ENCODE results near the gene ADCY2.

ADCY2 gene

GRCh38 chr5:7679663-7680062 is 283.7 kb downstream of the ADCY2 start:
- no peaks in the 10 kb centered on the region for H3K36me3 ChIP-seq (ENCODE audit: control insufficient read depth in 2 of 2, insufficient read depth in 2 of 2, low read length in 2 of 2)
- no peak overlapping the region for H3K9ac ChIP-seq (ENCODE audit: low read length in 2 of 2)
- no peak overlapping the region for H3K27ac ChIP-seq (ENCODE audit: low read length)
- peaks cover 33% of the 10 kb centered on the region for H3K4me1 ChIP-seq (ENCODE audit: control insufficient read depth, insufficient read depth, low read length)
- H3K9me3 ChIP-seq (ENCODE audit: control insufficient read depth in 2 of 2, low read length in 2 of 2), result peaks cover 0 to 2% of the 10 kb centered on the region in 2 donors
- H3K4me3 ChIP-seq (ENCODE audit: low read length in 2 of 2), result no peak overlapping the region
- H3K27me3 ChIP-seq (ENCODE audit: control insufficient read depth in 1 of 2, insufficient read depth in 2 of 2, low read length in 2 of 2), result no peaks in the 10 kb centered on the region

DNA sequence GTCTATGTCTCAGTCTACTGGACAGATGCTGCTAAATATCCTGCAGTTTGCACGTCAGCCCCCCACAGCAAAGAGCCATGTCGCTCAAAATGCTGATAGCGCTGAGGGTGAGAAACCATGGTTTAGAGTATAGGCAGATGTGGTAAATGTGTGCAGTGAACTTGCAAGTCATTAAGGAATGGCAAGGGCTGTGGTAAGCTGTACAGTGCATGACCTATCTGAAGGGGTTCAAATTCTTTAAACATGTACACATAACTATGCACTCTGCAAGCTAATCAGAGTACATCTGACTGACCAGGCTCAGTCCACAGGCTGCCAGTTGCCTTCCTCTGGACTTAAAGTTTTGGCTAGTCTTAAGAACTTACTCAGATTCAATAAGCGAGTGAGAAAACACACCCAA is 284.3 kb downstream of the ADCY2 start:
- H3K4me1 ChIP-seq (ENCODE audit: control insufficient read depth, insufficient read depth, low read length), result peaks cover 33% of the 10 kb centered on the region

GRCh38 chr5:7682379-7682778 is 286.4 kb downstream of the ADCY2 start:
- Histone ChIP-seq H3K9me3 (ENCODE audit: control insufficient read depth in 2 of 2, low read length in 2 of 2) (peaks cover 0 to 1% of the 10 kb centered on the region in 2 donors), H3K27me3 (ENCODE audit: control insufficient read depth in 1 of 2, insufficient read depth in 2 of 2, low read length in 2 of 2) (no peaks in the 10 kb centered on the region), H3K4me3 (ENCODE audit: low read length in 2 of 2) (peak overlapping the region; percentile 32 to 49), H3K27ac (ENCODE audit: low read length) (peak overlapping the region; percentile 74), H3K9ac (ENCODE audit: low read length in 2 of 2) (peak overlapping the region in 1 of 2 donors; percentile 23), H3K4me1 (ENCODE audit: control insufficient read depth, insufficient read depth, low read length) (peaks cover 27% of the 10 kb centered on the region), H3K36me3 (ENCODE audit: control insufficient read depth in 2 of 2, insufficient read depth in 2 of 2, low read length in 2 of 2) (no peaks in the 10 kb centered on the region)

More for the DNA sequence above, 284.3 kb downstream of the ADCY2 start:
- Histone ChIP-seq H3K9me3 (ENCODE audit: control insufficient read depth in 2 of 2, low read length in 2 of 2) (peaks cover 0 to 2% of the 10 kb centered on the region in 2 donors), H3K27ac (ENCODE audit: low read length) (no peak overlapping the region), H3K9ac (ENCODE audit: low read length in 2 of 2) (no peak overlapping the region), H3K27me3 (ENCODE audit: control insufficient read depth in 1 of 2, insufficient read depth in 2 of 2, low read length in 2 of 2) (no peaks in the 10 kb centered on the region), H3K4me3 (ENCODE audit: low read length in 2 of 2) (no peak overlapping the region), H3K36me3 (ENCODE audit: control insufficient read depth in 2 of 2, insufficient read depth in 2 of 2, low read length in 2 of 2) (no peaks in the 10 kb centered on the region)

GRCh38 chr5:7683753-7684152 is 287.8 kb downstream of the ADCY2 start:
- Histone ChIP-seq H3K4me3 (ENCODE audit: low read length in 2 of 2) (no peak overlapping the region), H3K27ac (ENCODE audit: low read length) (no peak overlapping the region), H3K36me3 (ENCODE audit: control insufficient read depth in 2 of 2, insufficient read depth in 2 of 2, low read length in 2 of 2) (no peaks in the 10 kb centered on the region), H3K9ac (ENCODE audit: low read length in 2 of 2) (no peak overlapping the region), H3K4me1 (ENCODE audit: control insufficient read depth, insufficient read depth, low read length) (peaks cover 21% of the 10 kb centered on the region), H3K27me3 (ENCODE audit: control insufficient read depth in 1 of 2, insufficient read depth in 2 of 2, low read length in 2 of 2) (no peaks in the 10 kb centered on the region), H3K9me3 (ENCODE audit: control insufficient read depth in 2 of 2, low read length in 2 of 2) (no peaks in the 10 kb centered on the region)

- Histone ChIP-seq H3K9me3 (ENCODE audit: control insufficient read depth in 2 of 2, low read length in 2 of 2) (no peaks in the 10 kb centered on the region), H3K4me3 (ENCODE audit: low read length in 2 of 2) (no peak overlapping the region), H3K9ac (ENCODE audit: low read length in 2 of 2) (no peak overlapping the region), H3K4me1 (ENCODE audit: control insufficient read depth, insufficient read depth, low read length) (peaks cover 20% of the 10 kb centered on the region), H3K27me3 (ENCODE audit: control insufficient read depth in 1 of 2, insufficient read depth in 2 of 2, low read length in 2 of 2) (no peaks in the 10 kb centered on the region), H3K36me3 (ENCODE audit: control insufficient read depth in 2 of 2, insufficient read depth in 2 of 2, low read length in 2 of 2) (no peaks in the 10 kb centered on the region), H3K27ac (ENCODE audit: low read length) (no peak overlapping the region)
Observed at GRCh38 chr5:7684826-7685225, 288.9 kb downstream of the ADCY2 start.

GRCh38 chr5:7686794-7687193 is 290.9 kb downstream of the ADCY2 start:
- H3K4me3 ChIP-seq (ENCODE audit: low read length in 2 of 2), result no peak overlapping the region
- peaks cover 13% of the 10 kb centered on the region for H3K4me1 ChIP-seq (ENCODE audit: control insufficient read depth, insufficient read depth, low read length)
- no peak overlapping the region for H3K27ac ChIP-seq (ENCODE audit: low read length)
- no peaks in the 10 kb centered on the region for H3K27me3 ChIP-seq (ENCODE audit: control insufficient read depth in 1 of 2, insufficient read depth in 2 of 2, low read length in 2 of 2)
- no peak overlapping the region for H3K9ac ChIP-seq (ENCODE audit: low read length in 2 of 2)
- no peaks in the 10 kb centered on the region for H3K9me3 ChIP-seq (ENCODE audit: control insufficient read depth in 2 of 2, low read length in 2 of 2)
- H3K36me3 ChIP-seq (ENCODE audit: control insufficient read depth in 2 of 2, insufficient read depth in 2 of 2, low read length in 2 of 2), result peaks cover 3 to 5% of the 10 kb centered on the region in 2 donors

GRCh38 chr5:7690557-7690956 is 294.6 kb downstream of the ADCY2 start:
- H3K9me3 ChIP-seq (ENCODE audit: control insufficient read depth in 2 of 2, low read length in 2 of 2), result no peaks in the 10 kb centered on the region
- H3K4me3 ChIP-seq (ENCODE audit: low read length in 2 of 2), result no peak overlapping the region
- peaks cover 3 to 5% of the 10 kb centered on the region in 2 donors for H3K36me3 ChIP-seq (ENCODE audit: control insufficient read depth in 2 of 2, insufficient read depth in 2 of 2, low read length in 2 of 2)
- no peak overlapping the region for H3K9ac ChIP-seq (ENCODE audit: low read length in 2 of 2)
- H3K27me3 ChIP-seq (ENCODE audit: control insufficient read depth in 1 of 2, insufficient read depth in 2 of 2, low read length in 2 of 2), result no peaks in the 10 kb centered on the region
- H3K4me1 ChIP-seq (ENCODE audit: control insufficient read depth, insufficient read depth, low read length), result no peaks in the 10 kb centered on the region
- H3K27ac ChIP-seq (ENCODE audit: low read length), result no peak overlapping the region

DNA sequence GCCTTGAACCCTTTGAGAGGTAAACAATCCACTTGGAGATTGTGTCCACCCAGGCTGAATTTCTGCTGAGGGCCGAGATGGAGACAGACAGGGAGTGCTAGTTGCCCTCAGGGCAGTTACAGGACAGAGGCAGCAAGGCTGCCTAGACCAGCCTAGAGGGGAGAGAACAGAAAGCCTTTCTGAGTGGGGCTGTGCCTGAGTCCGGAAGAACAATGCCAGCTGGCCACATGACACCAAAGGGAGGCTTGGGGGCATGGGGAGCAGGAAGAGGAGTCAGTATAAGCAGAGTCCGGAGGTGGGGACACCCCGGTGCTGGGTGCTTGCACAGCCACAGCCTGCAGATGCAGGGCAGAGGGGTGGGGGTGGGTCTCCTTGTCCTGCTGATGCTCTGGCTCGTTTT is 309.3 kb downstream of the ADCY2 start:
- H3K4me3 ChIP-seq (ENCODE audit: low read length in 2 of 2), result no peak overlapping the region
- H3K36me3 ChIP-seq (ENCODE audit: control insufficient read depth in 2 of 2, insufficient read depth in 2 of 2, low read length in 2 of 2), result peaks cover 4% of the 10 kb centered on the region in 2 donors
- no peaks in the 10 kb centered on the region for H3K9me3 ChIP-seq (ENCODE audit: control insufficient read depth in 2 of 2, low read length in 2 of 2)
- no peaks in the 10 kb centered on the region for H3K4me1 ChIP-seq (ENCODE audit: control insufficient read depth, insufficient read depth, low read length)
- no peak overlapping the region for H3K27ac ChIP-seq (ENCODE audit: low read length)
- H3K9ac ChIP-seq (ENCODE audit: low read length in 2 of 2), result no peak overlapping the region
- no peaks in the 10 kb centered on the region for H3K27me3 ChIP-seq (ENCODE audit: control insufficient read depth in 1 of 2, insufficient read depth in 2 of 2, low read length in 2 of 2)

- H3K4me3 ChIP-seq (ENCODE audit: low read length in 2 of 2), result no peak overlapping the region
- no peak overlapping the region for H3K27ac ChIP-seq (ENCODE audit: low read length)
- H3K27me3 ChIP-seq (ENCODE audit: control insufficient read depth in 1 of 2, insufficient read depth in 2 of 2, low read length in 2 of 2), result no peaks in the 10 kb centered on the region
- H3K9me3 ChIP-seq (ENCODE audit: control insufficient read depth in 2 of 2, low read length in 2 of 2), result no peaks in the 10 kb centered on the region
- no peak overlapping the region for H3K9ac ChIP-seq (ENCODE audit: low read length in 2 of 2)
- no peaks in the 10 kb centered on the region for H3K4me1 ChIP-seq (ENCODE audit: control insufficient read depth, insufficient read depth, low read length)
- peaks cover 6% of the 10 kb centered on the region in 2 donors for H3K36me3 ChIP-seq (ENCODE audit: control insufficient read depth in 2 of 2, insufficient read depth in 2 of 2, low read length in 2 of 2)
Observed at GRCh38 chr5:7705736-7706135, 309.8 kb downstream of the ADCY2 start.

DNA sequence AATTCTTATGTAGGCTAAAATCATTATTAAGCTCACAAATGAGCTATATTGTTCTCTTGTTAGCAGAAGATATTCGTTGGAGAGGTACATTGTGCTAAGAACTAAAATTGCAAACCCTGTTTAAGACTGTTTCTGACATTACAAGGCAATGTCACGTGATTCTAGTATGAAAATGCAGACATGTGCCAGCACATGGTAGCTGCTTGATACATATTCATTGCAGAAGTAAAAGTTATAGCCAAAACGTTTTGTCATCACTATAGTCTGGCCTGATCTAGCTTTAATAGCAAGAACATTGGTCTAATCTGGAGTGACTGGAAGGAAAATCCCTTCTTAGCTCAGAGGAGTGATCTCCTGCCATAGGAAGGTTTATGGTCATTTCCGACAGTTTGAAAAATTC is 310.3 kb downstream of the ADCY2 start:
- no peak overlapping the region for H3K4me3 ChIP-seq (ENCODE audit: low read length in 2 of 2)
- H3K27ac ChIP-seq (ENCODE audit: low read length), result no peak overlapping the region
- H3K9ac ChIP-seq (ENCODE audit: low read length in 2 of 2), result no peak overlapping the region
- H3K27me3 ChIP-seq (ENCODE audit: control insufficient read depth in 1 of 2, insufficient read depth in 2 of 2, low read length in 2 of 2), result no peaks in the 10 kb centered on the region
- H3K9me3 ChIP-seq (ENCODE audit: control insufficient read depth in 2 of 2, low read length in 2 of 2), result no peaks in the 10 kb centered on the region
- H3K36me3 ChIP-seq (ENCODE audit: control insufficient read depth in 2 of 2, insufficient read depth in 2 of 2, low read length in 2 of 2), result peaks cover 6 to 11% of the 10 kb centered on the region in 2 donors
- no peaks in the 10 kb centered on the region for H3K4me1 ChIP-seq (ENCODE audit: control insufficient read depth, insufficient read depth, low read length)

DNA sequence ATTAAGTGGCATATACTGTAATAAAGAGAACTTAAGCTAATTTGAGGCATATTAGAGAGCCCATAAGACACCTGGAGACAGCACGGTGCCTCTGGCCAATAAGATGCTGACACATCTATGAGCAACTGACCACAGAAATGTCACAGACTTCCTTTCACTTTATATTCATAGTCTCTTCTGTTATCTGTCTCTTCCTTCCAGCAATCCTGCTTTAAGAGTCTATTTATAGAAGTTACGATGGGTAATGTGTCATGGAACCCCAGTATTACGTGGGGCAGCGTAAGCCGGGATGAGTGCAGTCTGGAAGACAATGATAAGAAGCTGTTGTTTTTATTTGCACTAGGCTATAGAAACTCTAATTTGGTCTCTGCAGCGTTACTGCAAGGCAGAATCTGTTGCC is 318.2 kb downstream of the ADCY2 start:
- peaks cover 6 to 19% of the 10 kb centered on the region in 2 donors for H3K36me3 ChIP-seq (ENCODE audit: control insufficient read depth in 2 of 2, insufficient read depth in 2 of 2, low read length in 2 of 2)
- H3K9ac ChIP-seq (ENCODE audit: low read length in 2 of 2), result no peak overlapping the region
- H3K27ac ChIP-seq (ENCODE audit: low read length), result no peak overlapping the region
- no peak overlapping the region for H3K4me3 ChIP-seq (ENCODE audit: low read length in 2 of 2)
- H3K9me3 ChIP-seq (ENCODE audit: control insufficient read depth in 2 of 2, low read length in 2 of 2), result no peaks in the 10 kb centered on the region
- H3K27me3 ChIP-seq (ENCODE audit: control insufficient read depth in 1 of 2, insufficient read depth in 2 of 2, low read length in 2 of 2), result no peaks in the 10 kb centered on the region
- H3K4me1 ChIP-seq (ENCODE audit: control insufficient read depth, insufficient read depth, low read length), result no peaks in the 10 kb centered on the region
